Suprapubic skin (tissue), 4 donors: ENCODE measurements around the gene CPN2.

Source experiments
- POLR2A ChIP-seq, 2 donors: fragments of 450-650 bp; IDR thresholded peaks; one replicate each; pipeline ENCODE4 v1.6.1; 2017; ENCODE audit warnings: antibody characterized with exemption in 2 of 2, mild to moderate bottlenecking in 2 of 2, moderate library complexity in 2 of 2
- POLR2AphosphoS5 ChIP-seq, 3 donors: sonication (generic); formaldehyde crosslinking; IDR thresholded peaks; one replicate each; pipeline ENCODE4 v1.6.1; 2017; ENCODE audit warnings: antibody characterized with exemption in 3 of 3
- TF ChIP-seq, protein P1 (sequence below), 2 donors: fragments of 200-600 bp in 1 of 2; fragments of 450-650 bp in 1 of 2; sonication (generic) in 1 of 2; IDR thresholded peaks; one replicate each; pipeline ENCODE4 v1.5.1; 2016 to 2019; ENCODE audit warnings: antibody characterized with exemption in 2 of 2, mild to moderate bottlenecking in 1 of 2, moderate library complexity in 1 of 2

DNA sequence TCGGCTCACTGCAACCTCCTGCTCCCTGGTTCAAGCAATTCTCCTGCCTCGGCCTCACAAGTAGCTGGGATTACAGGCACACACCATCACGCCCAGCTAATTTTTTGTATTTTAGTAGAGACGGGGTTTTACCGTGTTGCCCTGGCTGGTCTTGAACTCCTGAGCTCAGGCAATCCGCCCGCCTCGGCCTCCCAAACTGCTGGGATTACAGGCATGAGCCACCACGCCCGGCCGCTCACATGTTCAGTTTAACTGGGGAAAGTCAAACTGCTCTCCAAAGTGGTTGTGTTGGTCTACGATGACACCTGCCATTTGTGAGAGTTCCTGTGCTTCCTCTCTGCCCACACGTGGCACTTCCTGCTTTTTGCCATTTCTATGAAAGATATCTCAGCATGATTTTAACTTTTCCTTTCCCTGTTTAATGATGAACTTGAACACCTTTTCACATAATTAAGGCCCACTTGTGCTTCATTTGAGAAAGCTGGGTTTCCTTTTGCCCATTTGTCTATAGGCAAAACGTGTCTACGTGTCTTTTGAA lies 48.8 kb upstream of the CPN2 start:
- TF ChIP-seq, protein P1, sequence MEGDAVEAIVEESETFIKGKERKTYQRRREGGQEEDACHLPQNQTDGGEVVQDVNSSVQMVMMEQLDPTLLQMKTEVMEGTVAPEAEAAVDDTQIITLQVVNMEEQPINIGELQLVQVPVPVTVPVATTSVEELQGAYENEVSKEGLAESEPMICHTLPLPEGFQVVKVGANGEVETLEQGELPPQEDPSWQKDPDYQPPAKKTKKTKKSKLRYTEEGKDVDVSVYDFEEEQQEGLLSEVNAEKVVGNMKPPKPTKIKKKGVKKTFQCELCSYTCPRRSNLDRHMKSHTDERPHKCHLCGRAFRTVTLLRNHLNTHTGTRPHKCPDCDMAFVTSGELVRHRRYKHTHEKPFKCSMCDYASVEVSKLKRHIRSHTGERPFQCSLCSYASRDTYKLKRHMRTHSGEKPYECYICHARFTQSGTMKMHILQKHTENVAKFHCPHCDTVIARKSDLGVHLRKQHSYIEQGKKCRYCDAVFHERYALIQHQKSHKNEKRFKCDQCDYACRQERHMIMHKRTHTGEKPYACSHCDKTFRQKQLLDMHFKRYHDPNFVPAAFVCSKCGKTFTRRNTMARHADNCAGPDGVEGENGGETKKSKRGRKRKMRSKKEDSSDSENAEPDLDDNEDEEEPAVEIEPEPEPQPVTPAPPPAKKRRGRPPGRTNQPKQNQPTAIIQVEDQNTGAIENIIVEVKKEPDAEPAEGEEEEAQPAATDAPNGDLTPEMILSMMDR (IDR thresholded peaks at IDR 0.05) = no peak
- TF ChIP-seq POLR2A (IDR thresholded peaks at IDR 0.05) (no peak), POLR2AphosphoS5 (IDR thresholded peaks at IDR 0.05) (no peak)
